ENCODE data around the gene CDKL2.
"Not testable (repeated sequence)": the region's sequence is repeated elsewhere in the genome, so short reads cannot be mapped to it uniquely, and the experiment has no call there.

The CDKL2 gene

DNA sequence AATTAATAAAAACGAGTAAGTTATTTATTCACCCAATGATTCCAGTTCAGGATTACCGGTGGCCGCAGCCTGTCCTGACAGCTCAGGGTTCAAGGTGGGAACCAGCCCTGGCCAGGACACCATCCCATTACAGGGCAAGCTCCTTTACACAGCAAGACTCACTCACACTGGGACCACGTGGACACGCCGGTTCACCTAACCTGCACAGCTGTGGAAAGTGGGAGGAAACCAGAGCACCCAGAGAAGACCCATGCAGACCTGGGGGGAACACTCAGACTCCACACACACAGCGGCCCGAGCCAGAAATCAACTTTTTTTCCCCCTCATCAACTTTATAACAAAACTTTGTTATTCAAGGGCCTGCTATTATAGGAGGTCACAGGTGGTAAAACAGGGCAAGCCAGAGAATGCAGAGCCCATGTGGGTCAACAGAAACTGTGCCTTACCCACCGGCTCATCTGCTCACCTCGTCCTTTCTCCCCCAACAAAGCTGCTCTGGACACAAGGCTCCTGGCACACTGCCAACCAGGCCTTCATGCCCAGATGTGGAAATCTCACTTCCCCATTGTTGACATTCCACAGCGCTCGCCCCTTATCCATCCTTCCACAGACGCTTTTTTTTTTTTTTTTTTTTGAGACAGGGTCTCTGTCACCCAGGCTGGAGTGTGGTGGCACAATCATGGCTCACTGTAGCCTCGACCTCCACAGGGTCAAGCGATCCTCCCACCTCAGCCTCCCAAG is 82.5 kb downstream of the CDKL2 start:
- no peak overlapping the region for H3K4me3 ChIP-seq (ENCODE audit: low read depth, low read length)
- CTCF ChIA-PET: interaction anchor here (0.7 kb wide), 1 partner anchor 300 kb away, joined by 3 read pairs; no protein-coding TSS in a partner anchor
- TF ChIP-seq, protein P1, sequence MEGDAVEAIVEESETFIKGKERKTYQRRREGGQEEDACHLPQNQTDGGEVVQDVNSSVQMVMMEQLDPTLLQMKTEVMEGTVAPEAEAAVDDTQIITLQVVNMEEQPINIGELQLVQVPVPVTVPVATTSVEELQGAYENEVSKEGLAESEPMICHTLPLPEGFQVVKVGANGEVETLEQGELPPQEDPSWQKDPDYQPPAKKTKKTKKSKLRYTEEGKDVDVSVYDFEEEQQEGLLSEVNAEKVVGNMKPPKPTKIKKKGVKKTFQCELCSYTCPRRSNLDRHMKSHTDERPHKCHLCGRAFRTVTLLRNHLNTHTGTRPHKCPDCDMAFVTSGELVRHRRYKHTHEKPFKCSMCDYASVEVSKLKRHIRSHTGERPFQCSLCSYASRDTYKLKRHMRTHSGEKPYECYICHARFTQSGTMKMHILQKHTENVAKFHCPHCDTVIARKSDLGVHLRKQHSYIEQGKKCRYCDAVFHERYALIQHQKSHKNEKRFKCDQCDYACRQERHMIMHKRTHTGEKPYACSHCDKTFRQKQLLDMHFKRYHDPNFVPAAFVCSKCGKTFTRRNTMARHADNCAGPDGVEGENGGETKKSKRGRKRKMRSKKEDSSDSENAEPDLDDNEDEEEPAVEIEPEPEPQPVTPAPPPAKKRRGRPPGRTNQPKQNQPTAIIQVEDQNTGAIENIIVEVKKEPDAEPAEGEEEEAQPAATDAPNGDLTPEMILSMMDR (IDR thresholded peaks at IDR 0.05; ENCODE audit: insufficient read depth, low read length, missing control alignments): no peak
- no peak for DNase-seq (ENCODE audit: low read depth, low spot score)
- POLR2A ChIA-PET: no interaction called here

DNA sequence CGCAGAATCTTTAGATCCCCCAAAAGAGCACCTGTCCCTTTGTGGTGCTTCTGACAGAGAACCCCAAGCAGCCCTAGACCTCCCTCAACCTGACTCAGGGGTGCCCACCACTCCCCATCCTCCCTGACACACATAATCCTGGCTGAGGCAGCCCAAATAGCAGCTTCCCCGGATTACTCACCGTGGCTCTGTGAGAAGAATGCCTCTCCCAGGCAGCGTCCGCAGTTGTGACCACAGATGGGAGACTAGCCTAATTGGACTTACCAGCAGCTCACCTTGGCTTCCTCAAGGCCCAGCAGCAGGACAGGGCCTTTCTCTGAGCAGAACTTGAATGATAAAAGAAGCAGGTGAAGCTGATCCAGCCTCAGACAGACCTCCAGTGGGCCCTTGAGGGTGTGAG is 84.8 kb downstream of the CDKL2 start:
- POLR2A ChIA-PET: interaction anchor here (0.6 to 1.4 kb wide), 2 partner anchors 31 to 1508 kb away, joined by 3 to 4 read pairs; partner anchors contain the start of genes RCHY1 and THAP6
- TF ChIP-seq, protein P1 (IDR thresholded peaks at IDR 0.05; ENCODE audit: insufficient read depth, low read length, missing control alignments): no peak
- DNase-seq (ENCODE audit: low read depth, low spot score): peak; percentile 36
- no peak overlapping the region for H3K4me3 ChIP-seq (ENCODE audit: low read depth, low read length)
- CTCF ChIA-PET: interaction anchor here (0.7 to 1.8 kb wide), 5 partner anchors 9 to 303 kb away, joined by 3 to 7 read pairs (median 3); no protein-coding TSS in a partner anchor

DNA sequence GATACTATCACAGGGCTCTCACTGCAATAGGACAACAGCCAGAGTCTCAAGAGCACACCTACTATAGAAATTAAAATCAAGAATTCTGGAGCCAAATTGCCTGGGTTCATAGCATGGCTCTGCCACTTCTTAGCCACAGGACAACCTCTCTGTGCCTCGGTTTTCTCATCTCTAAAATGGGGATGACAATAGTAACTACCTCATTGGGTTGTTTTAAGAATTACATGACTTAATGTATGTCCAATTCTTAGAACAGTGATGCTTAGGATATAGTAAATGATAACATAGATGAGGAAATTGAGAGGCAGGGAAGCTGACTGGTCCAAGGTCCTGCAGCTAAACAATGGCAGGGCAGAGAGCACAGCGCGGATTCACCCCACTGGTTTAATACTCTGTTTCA is 85.5 kb downstream of the CDKL2 start:
- TF ChIP-seq, protein P1 (IDR thresholded peaks at IDR 0.05; ENCODE audit: insufficient read depth, low read length, missing control alignments): no peak
- no peak overlapping the region for H3K4me3 ChIP-seq (ENCODE audit: low read depth, low read length)
- ChIA-PET CTCF (interaction anchor here (1.0 to 1.8 kb wide), 2 partner anchors 8 to 16 kb away, joined by 3 to 7 read pairs; no protein-coding TSS in a partner anchor), POLR2A (interaction anchor here (1.4 kb wide), 1 partner anchor 31 kb away, joined by 4 read pairs; the partner anchor contains the start of genes RCHY1 and THAP6)
- DNase-seq (ENCODE audit: low read depth, low spot score): no peak

DNA sequence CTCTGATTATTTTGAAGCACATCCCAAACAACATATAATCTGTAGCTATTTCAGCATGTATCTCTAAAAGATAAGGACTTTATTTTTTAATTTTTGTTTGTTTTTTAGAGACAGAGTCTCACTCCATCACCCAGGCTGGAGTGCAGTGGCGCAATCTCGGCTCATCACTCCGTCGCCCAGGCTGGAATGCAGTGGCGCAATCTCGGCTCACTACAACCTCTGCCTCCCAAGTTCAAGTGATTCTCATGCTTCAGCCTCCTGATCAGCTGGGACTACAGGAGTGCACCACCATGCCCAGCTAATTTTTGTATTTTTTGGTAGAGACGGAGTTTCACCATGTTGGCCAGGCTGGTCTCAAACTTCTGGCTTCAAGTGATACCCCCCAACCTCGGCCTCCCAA is 86.1 kb downstream of the CDKL2 start:
- CTCF ChIA-PET: interaction anchor here (1.0 kb wide), 1 partner anchor 12 kb away, joined by 3 read pairs; the partner anchor contains the start of gene ODAPH

DNA sequence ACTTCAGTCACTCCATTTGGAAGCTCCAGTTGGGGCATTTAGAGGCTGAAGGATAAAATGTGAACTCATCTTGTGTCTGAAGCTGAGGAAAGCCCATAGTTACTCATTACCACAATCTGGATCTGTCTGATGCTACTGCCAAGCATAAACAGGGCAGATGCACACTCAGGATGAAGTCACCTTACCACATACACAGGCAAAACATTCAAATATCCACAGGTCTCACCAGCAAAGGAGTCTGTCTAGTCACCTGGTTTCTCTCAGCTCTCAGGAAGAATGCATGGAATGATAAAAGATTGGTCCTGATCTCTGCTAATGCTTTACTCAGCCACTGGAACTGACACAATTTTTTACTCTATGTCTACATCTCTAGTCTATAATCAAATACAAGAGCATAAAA is 87.5 kb downstream of the CDKL2 start:
- peak; percentile 55 for DNase-seq (ENCODE audit: low read depth, low spot score)
- TF ChIP-seq, protein P1 (IDR thresholded peaks at IDR 0.05; ENCODE audit: insufficient read depth, low read length, missing control alignments): no peak
- no peak overlapping the region for H3K4me3 ChIP-seq (ENCODE audit: low read depth, low read length)
- POLR2A ChIA-PET: interaction anchor here (1.9 kb wide), 1 partner anchor 28 kb away, joined by 7 read pairs; the partner anchor contains the start of genes RCHY1 and THAP6
- CTCF ChIA-PET: interaction anchor here (1.2 to 1.4 kb wide), 3 partner anchors 13 to 27 kb away, joined by 3 read pairs; no protein-coding TSS in a partner anchor

More for the DNA sequence above, 86.1 kb downstream of the CDKL2 start:
- DNase-seq (ENCODE audit: low read depth, low spot score); H3K4me3 ChIP-seq (ENCODE audit: low read depth, low read length); POLR2A ChIA-PET: not testable (repeated sequence)

DNA sequence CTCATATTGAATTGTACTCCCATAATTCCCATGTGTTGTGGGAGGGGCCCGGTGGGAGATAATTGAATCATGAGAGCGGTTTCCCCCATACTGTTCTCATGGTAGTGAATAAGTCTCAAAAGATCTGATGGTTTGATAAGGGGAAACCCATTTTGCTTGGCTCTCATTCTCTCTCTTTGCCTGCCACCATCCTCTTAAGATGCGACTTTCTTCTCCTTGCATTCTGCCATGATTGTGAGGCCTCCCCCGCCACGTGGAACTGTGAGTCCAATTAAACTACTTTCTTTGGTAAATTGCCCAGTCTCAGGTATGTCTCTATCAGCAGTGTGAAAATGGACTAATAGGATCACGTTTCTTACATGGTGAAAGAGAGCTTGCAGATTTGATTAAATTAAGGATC is 93.0 kb downstream of the CDKL2 start:
- CTCF ChIA-PET: interaction anchor here (1.0 to 2.1 kb wide), 3 partner anchors 9 to 23 kb away, joined by 3 to 7 read pairs (median 3); partner anchors contain the start of genes RCHY1 and THAP6
- H3K4me3 ChIP-seq (ENCODE audit: low read depth, low read length); DNase-seq (ENCODE audit: low read depth, low spot score); POLR2A ChIA-PET: not testable (repeated sequence)

DNA sequence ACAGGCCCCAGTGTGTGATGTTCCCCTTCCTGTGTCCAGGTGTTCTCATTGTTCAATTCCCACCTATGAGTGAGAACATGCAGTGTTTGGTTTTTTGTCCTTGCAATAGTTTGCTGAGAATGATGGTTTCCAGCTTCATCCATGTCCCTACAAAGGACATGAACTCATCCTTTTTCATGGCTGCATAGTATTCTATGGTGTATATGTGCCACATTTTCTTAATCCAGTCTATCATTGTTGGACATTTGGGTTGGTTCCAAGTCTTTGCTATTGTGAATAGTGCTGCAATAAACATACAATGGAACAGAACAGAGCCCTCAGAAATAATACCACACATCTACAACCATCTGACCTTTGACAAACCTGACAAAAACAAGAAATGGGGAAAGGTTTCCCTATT is 96.4 kb downstream of the CDKL2 start:
- H3K4me3 ChIP-seq (ENCODE audit: low read depth, low read length); DNase-seq (ENCODE audit: low read depth, low spot score); POLR2A ChIA-PET; CTCF ChIA-PET: not testable (repeated sequence)

DNA sequence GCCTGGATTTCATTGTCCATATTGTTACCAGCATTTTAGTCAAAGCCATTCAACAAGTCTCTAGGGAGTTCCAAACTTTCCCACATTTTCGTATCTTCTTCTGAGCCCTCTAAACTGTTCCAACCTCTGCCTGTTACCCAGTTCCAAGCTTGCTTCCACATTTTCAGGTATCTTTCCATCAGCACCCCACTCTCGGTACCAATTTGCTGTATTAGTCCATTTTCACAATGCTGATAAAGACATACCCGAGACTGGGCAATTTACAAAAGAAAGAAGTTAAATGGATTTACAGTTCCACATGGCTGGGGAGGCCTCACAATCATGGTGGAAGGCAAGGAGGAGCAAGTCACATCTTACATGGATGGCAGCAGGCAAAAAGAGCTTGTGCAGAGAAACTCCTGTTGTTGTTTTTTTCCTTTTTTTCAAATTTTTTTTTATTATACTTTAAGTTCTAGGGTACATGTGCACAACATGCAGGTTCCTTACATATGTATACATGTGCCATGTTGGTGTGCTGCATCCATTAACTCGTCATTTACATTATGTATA is 96.9 kb downstream of the CDKL2 start:
- CTCF ChIA-PET; POLR2A ChIA-PET; DNase-seq (ENCODE audit: low read depth, low spot score); H3K4me3 ChIP-seq (ENCODE audit: low read depth, low read length): not testable (repeated sequence)

DNA sequence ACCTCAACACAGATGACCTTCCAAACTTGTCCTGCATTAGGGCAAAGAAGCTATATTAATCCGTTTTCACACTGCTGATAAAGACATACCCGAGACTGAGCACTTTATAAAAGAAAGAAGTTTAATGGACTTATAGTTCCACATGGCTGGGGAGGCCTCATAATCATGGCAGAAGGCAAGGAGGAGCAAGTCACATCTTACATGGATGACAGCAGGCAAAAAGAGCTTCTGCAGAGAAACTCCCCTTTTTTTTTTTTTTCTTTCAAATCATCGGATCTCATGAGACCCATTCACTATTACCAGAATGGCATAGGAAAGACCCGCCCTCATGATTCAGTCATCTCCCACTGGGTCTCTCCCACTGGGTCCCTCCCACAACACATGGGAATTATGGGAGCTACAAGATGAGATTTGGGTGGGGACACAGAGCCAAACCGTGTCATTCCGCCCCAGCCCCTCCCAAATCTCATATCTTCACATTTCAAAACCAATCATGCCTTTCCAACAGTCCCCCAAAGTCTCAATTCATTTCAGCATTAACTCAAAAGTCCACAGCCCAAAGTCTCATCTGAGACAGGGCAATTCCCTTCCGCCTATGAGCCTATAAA is 98.7 kb downstream of the CDKL2 start:
- H3K4me3 ChIP-seq (ENCODE audit: low read depth, low read length); DNase-seq (ENCODE audit: low read depth, low spot score): not testable (repeated sequence)
- POLR2A ChIA-PET: interaction anchor here (0.7 kb wide), 1 partner anchor 24 kb away, joined by 3 read pairs; the partner anchor contains the start of gene ODAPH
- CTCF ChIA-PET: interaction anchor here (0.9 kb wide), 1 partner anchor 15 kb away, joined by 3 read pairs; no protein-coding TSS in a partner anchor

Data from AG04449 (cell line).